ENCODE results near the gene C3orf49. TPM values are rescaled to one million over a fixed set of nuclear protein-coding genes. Genes with fewer than 3 reads are reported as not detected.

The C3orf49 gene
- total and polyA plus RNA-seq, 9 of the 15 experiments (the other 6 are each of a cell fraction or from before 2014, with no cell fraction given) = not detected

Other genes with a start within 250 kb of the C3orf49 start
- gene SNTN, start 166.6 kb upstream of the C3orf49 start, total RNA-seq (2014; rRNA removed) = not detected in 2 replicates
- gene SNTN, start 166.6 kb upstream of the C3orf49 start, total RNA-seq (2014; rRNA removed; fragmentation: Illumina TruSeq; extraction: Trizol) = not detected in 2 replicates
- not detected in 2 replicates for gene SNTN, start 166.6 kb upstream of the C3orf49 start, total RNA-seq (2015; rRNA removed; fragmentation: Illumina TruSeq; extraction: Trizol)
- gene SNTN, start 166.6 kb upstream of the C3orf49 start, total RNA-seq (2021) = not detected in 2 replicates
- not detected in 2 replicates for gene SNTN, start 166.6 kb upstream of the C3orf49 start, polyA plus RNA-seq (2011; rRNA removed)
- not detected in 2 replicates for gene SNTN, start 166.6 kb upstream of the C3orf49 start, polyA plus RNA-seq (2014; fragmentation: Illumina TruSeq; extraction: Trizol)
- not detected for gene SNTN, start 166.6 kb upstream of the C3orf49 start, polyA plus RNA-seq (2014; fragmentation: Nextera tagmentation; extraction: Ambion mirVana)
- not detected in 2 replicates for gene SNTN, start 166.6 kb upstream of the C3orf49 start, polyA plus RNA-seq (2014; rRNA removed)
- gene THOC7, start 44.5 kb downstream of the C3orf49 start, total RNA-seq (2014; rRNA removed) = 45.1 and 56.5 TPM in 2 replicates
- 94.7 and 103 TPM in 2 replicates for gene THOC7, start 44.5 kb downstream of the C3orf49 start, total RNA-seq (2014; rRNA removed; fragmentation: Illumina TruSeq; extraction: Trizol)
- 89.2 and 96.6 TPM in 2 replicates for gene THOC7, start 44.5 kb downstream of the C3orf49 start, total RNA-seq (2015; rRNA removed; fragmentation: Illumina TruSeq; extraction: Trizol)
- gene THOC7, start 44.5 kb downstream of the C3orf49 start, total RNA-seq (2021) = 65.8 and 67.8 TPM in 2 replicates
- 56.7 and 89.6 TPM in 2 replicates for gene THOC7, start 44.5 kb downstream of the C3orf49 start, polyA plus RNA-seq (2011; rRNA removed)
- gene THOC7, start 44.5 kb downstream of the C3orf49 start, polyA plus RNA-seq (2014; fragmentation: Illumina TruSeq; extraction: Trizol) = 113 and 118 TPM in 2 replicates
- 100 to 1,000 TPM; 121 to 129 TPM for gene THOC7, start 44.5 kb downstream of the C3orf49 start, polyA plus RNA-seq (2014; fragmentation: Nextera tagmentation; extraction: Ambion mirVana)
- 76.6 and 89.8 TPM in 2 replicates for gene THOC7, start 44.5 kb downstream of the C3orf49 start, polyA plus RNA-seq (2014; rRNA removed)
- 5.8 and 6.1 TPM in 2 replicates for gene ATXN7, start 44.6 kb downstream of the C3orf49 start, total RNA-seq (2014; rRNA removed)
- 7.5 and 9.6 TPM in 2 replicates for gene ATXN7, start 44.6 kb downstream of the C3orf49 start, total RNA-seq (2014; rRNA removed; fragmentation: Illumina TruSeq; extraction: Trizol)
- 8.0 and 8.9 TPM in 2 replicates for gene ATXN7, start 44.6 kb downstream of the C3orf49 start, total RNA-seq (2015; rRNA removed; fragmentation: Illumina TruSeq; extraction: Trizol)
- 5.8 and 9.2 TPM in 2 replicates for gene ATXN7, start 44.6 kb downstream of the C3orf49 start, total RNA-seq (2021)
- 8.2 and 14.1 TPM in 2 replicates for gene ATXN7, start 44.6 kb downstream of the C3orf49 start, polyA plus RNA-seq (2011; rRNA removed)
- 6.7 and 7.6 TPM in 2 replicates for gene ATXN7, start 44.6 kb downstream of the C3orf49 start, polyA plus RNA-seq (2014; fragmentation: Illumina TruSeq; extraction: Trizol)
- 1 to 10 TPM in 1 of 2 experiments, under 1 TPM in 1; 0.41 to 1.3 TPM for gene ATXN7, start 44.6 kb downstream of the C3orf49 start, polyA plus RNA-seq (2014; fragmentation: Nextera tagmentation; extraction: Ambion mirVana)
- 3.5 and 5.8 TPM in 2 replicates for gene ATXN7, start 44.6 kb downstream of the C3orf49 start, polyA plus RNA-seq (2014; rRNA removed)
- 2.2 TPM in 1 of 2 replicates, not detected in the other for gene SCAANT1, start 93.1 kb downstream of the C3orf49 start, total RNA-seq (2014; rRNA removed)
- gene SCAANT1, start 93.1 kb downstream of the C3orf49 start, total RNA-seq (2014; rRNA removed; fragmentation: Illumina TruSeq; extraction: Trizol) = not detected in 2 replicates
- gene SCAANT1, start 93.1 kb downstream of the C3orf49 start, total RNA-seq (2015; rRNA removed; fragmentation: Illumina TruSeq; extraction: Trizol) = not detected in 2 replicates
- not detected in 2 replicates for gene SCAANT1, start 93.1 kb downstream of the C3orf49 start, total RNA-seq (2021)
- gene SCAANT1, start 93.1 kb downstream of the C3orf49 start, polyA plus RNA-seq (2011; rRNA removed) = not detected in 2 replicates
- gene SCAANT1, start 93.1 kb downstream of the C3orf49 start, polyA plus RNA-seq (2014; fragmentation: Illumina TruSeq; extraction: Trizol) = not detected in 2 replicates
- gene SCAANT1, start 93.1 kb downstream of the C3orf49 start, polyA plus RNA-seq (2014; fragmentation: Nextera tagmentation; extraction: Ambion mirVana) = not detected
- gene SCAANT1, start 93.1 kb downstream of the C3orf49 start, polyA plus RNA-seq (2014; rRNA removed) = not detected in 2 replicates
- gene PSMD6, start 204.2 kb downstream of the C3orf49 start, total RNA-seq (2014; rRNA removed) = 115 and 121 TPM in 2 replicates
- gene PSMD6, start 204.2 kb downstream of the C3orf49 start, total RNA-seq (2014; rRNA removed; fragmentation: Illumina TruSeq; extraction: Trizol) = 133 and 151 TPM in 2 replicates
- 119 and 122 TPM in 2 replicates for gene PSMD6, start 204.2 kb downstream of the C3orf49 start, total RNA-seq (2015; rRNA removed; fragmentation: Illumina TruSeq; extraction: Trizol)
- 104 and 108 TPM in 2 replicates for gene PSMD6, start 204.2 kb downstream of the C3orf49 start, total RNA-seq (2021)
- 60.0 and 78.2 TPM in 2 replicates for gene PSMD6, start 204.2 kb downstream of the C3orf49 start, polyA plus RNA-seq (2011; rRNA removed)
- 106 and 113 TPM in 2 replicates for gene PSMD6, start 204.2 kb downstream of the C3orf49 start, polyA plus RNA-seq (2014; fragmentation: Illumina TruSeq; extraction: Trizol)
- 100 to 1,000 TPM in 1 of 2 experiments, 10 to 100 TPM in 1; 82.4 to 100 TPM for gene PSMD6, start 204.2 kb downstream of the C3orf49 start, polyA plus RNA-seq (2014; fragmentation: Nextera tagmentation; extraction: Ambion mirVana)
- 113 TPM in 2 replicates for gene PSMD6, start 204.2 kb downstream of the C3orf49 start, polyA plus RNA-seq (2014; rRNA removed)

All from K562 (cell line).